ENCODE data around the gene DLX3.

DNA sequence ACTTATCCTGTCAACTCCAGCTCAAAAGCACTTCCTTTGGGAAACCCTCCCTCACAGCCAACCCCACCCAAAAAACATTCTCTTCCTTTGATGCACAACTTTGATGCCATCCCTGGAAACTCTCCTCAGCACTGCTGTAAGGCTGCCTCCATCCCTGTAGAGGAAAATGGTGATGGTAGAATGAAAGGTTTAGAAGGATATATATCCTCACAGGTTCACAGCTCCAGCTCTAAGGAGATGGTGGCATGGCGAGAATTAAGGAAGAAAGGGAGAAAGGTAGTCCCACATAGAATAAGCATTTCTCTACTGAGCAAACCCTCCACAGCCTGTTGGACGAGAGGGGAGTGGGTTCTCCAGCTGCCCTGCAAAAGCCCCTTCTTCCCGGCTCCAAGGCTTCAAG is 28.3 kb downstream of the DLX3 start:
- TF ChIP-seq POLR2A (IDR thresholded peaks at IDR 0.05), result no peak
- TF ChIP-seq, protein P1, sequence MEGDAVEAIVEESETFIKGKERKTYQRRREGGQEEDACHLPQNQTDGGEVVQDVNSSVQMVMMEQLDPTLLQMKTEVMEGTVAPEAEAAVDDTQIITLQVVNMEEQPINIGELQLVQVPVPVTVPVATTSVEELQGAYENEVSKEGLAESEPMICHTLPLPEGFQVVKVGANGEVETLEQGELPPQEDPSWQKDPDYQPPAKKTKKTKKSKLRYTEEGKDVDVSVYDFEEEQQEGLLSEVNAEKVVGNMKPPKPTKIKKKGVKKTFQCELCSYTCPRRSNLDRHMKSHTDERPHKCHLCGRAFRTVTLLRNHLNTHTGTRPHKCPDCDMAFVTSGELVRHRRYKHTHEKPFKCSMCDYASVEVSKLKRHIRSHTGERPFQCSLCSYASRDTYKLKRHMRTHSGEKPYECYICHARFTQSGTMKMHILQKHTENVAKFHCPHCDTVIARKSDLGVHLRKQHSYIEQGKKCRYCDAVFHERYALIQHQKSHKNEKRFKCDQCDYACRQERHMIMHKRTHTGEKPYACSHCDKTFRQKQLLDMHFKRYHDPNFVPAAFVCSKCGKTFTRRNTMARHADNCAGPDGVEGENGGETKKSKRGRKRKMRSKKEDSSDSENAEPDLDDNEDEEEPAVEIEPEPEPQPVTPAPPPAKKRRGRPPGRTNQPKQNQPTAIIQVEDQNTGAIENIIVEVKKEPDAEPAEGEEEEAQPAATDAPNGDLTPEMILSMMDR (IDR thresholded peaks at IDR 0.05), result no peak

All from body of pancreas (tissue), 4 donors.